ENCODE results near the gene ZFP36L2. TPM values are rescaled to one million over a fixed set of nuclear protein-coding genes. Genes with fewer than 3 reads are reported as not detected.

The ZFP36L2 gene
- total and polyA plus RNA-seq, 10 of the 15 experiments (the other 5 are each of a cell fraction or from before 2014, with no cell fraction given): 4.3 to 64.9 (median 19.5) TPM

DNA sequence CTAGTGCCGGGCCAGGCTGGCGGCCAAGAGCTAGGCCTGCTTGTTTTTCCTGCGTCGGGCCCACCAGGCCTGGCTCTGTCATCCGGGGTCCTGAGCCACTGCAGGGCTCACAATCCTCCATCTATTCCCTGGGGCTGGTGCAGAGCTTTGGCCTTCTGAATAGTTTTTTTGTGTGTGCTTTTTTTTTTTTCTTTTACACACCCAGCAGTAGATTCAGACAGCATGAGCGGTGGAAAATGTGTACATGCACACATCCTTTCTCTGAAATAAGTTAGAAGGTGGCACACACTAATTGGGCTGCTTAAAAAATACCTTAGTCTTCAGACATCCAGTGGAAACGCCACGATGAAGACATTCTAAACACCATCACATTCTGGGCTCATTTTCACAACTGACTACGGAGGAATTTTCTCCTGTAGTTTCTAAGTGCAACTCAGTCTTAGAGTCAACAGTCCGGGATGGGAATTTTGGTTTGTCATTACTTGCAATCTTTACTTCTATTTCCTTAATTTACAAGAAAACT lies 6.1 kb downstream of the ZFP36L2 start (continued):
- TF ChIP-seq, protein P1, sequence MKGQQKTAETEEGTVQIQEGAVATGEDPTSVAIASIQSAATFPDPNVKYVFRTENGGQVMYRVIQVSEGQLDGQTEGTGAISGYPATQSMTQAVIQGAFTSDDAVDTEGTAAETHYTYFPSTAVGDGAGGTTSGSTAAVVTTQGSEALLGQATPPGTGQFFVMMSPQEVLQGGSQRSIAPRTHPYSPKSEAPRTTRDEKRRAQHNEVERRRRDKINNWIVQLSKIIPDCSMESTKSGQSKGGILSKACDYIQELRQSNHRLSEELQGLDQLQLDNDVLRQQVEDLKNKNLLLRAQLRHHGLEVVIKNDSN (IDR thresholded peaks at IDR 0.05; ENCODE audit: borderline replicate concordance, extremely low read length, insufficient read depth, low read depth, low read length): no peak
- TF ChIP-seq, protein P2, sequence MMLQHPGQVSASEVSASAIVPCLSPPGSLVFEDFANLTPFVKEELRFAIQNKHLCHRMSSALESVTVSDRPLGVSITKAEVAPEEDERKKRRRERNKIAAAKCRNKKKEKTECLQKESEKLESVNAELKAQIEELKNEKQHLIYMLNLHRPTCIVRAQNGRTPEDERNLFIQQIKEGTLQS (IDR thresholded peaks at IDR 0.05; ENCODE audit: borderline replicate concordance, extremely low read depth, low read depth, low read length): no peak
- TF ChIP-seq CBFB (IDR thresholded peaks at IDR 0.05; ENCODE audit: low read depth) (no peak), TARDBP (IDR thresholded peaks at IDR 0.05; ENCODE audit: borderline replicate concordance) (no peak), NFYA (IDR thresholded peaks at IDR 0.05; ENCODE audit: borderline replicate concordance, low read depth, low read length) (no peak), NKRF (conservative IDR thresholded peaks at IDR 0.05) (no peak), FOXK2 (IDR thresholded peaks at IDR 0.05) (no peak), SIX5 (IDR thresholded peaks at IDR 0.05; ENCODE audit: low read depth, low read length, severe bottlenecking) (no peak), MLLT1 (IDR thresholded peaks at IDR 0.05) (peak; percentile 64; the same call in 1 of the 2 replicates)
